SH-SY5Y (cell line): Measurements from ENCODE around the gene ALKBH2.

ENCODE experiments used
- GATA2 ChIP-seq: IDR thresholded peaks from 2 replicates; pipeline ENCODE4 v1.6.1; 2011; ENCODE audit warnings: mild to moderate bottlenecking, low read depth, low read length
- GATA3 ChIP-seq: IDR thresholded peaks from 2 replicates; pipeline ENCODE4 v1.6.1; 2011; ENCODE audit warnings: low read depth, mild to moderate bottlenecking, low read length, moderate library complexity

The ALKBH2 gene

GRCh38 chr12:109098183-109098604 is 4.9 kb upstream of the ALKBH2 start:
- TF ChIP-seq GATA3 (no peak), GATA2 (no peak)

- TF ChIP-seq GATA2 (no peak), GATA3 (no peak)
Observed at GRCh38 chr12:109097435-109098182, 4.3 kb upstream of the ALKBH2 start, which contains the start of gene UNG. Gene UNG, plus strand, starts transcription at chr12:109097597. Its CDS starts 83 bp downstream, at chr12:109097680.

DNA sequence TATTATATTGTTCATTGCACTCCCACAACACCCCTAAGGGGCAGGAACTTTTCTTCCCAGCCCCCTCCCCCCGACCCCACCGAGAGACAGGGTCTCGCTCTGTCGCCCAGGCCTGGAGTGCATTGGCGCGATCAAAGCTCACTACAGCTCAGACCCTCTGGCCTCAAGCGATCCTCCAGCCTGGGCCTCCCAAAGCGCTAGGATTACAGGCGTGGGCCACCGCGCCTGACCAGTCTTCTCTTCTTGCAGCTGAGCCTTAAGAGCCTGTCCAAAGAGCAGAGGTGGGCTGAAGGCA is 3.8 kb upstream of the ALKBH2 start:
- no peak for TF ChIP-seq GATA2
- TF ChIP-seq GATA3 = no peak

DNA sequence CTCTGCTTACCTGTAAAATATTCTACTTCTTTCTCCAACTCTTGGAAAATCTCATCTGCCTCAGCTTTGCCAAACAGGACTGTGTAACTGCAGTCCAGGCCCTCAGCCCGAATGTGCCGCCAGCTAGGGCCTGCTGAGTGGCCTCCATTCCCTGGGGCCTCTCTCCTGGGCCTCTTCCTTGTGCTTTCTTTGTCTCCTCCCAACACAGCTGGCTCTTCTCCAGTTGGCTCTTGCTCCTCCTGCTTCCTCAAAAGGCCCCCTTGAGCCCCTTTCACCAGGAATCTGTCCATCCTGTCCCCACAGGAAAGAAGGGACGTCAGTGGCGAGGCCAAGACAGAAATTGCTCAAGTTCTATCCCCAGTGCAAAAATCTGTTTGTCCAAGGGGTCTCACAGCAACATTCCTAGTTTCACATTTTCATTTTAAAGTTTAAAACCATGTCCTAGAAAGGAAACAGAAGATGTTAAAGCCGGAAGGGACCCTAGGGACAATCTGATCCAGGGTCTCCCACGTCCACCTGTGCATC is 713 bp downstream of the ALKBH2 start:
- TF ChIP-seq GATA3 (no peak), GATA2 (no peak)

DNA sequence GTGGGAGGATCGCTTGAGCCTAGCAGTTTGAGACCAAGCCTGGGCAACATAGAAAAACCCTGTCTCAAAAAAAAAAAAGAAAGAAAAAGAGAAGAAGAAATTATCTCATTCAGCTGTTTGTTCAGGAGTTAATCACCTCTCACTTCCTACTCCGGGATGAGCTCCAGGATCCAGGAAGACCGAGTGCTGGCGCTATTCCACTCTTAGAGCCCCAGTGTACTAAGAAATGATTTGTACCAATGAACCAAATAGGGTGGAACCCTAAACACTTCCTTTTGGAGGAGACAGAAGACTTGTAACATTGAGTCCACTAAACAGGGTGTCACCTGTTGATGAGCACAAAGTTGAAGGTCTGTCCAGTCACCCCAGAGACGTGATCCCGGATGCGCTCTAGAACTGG is 3.6 kb downstream of the ALKBH2 start:
- TF ChIP-seq GATA3 (no peak), GATA2 (no peak)

GRCh38 chr12:109088818-109089217 is 4.5 kb downstream of the ALKBH2 start:
- TF ChIP-seq GATA2 (no peak), GATA3 (no peak)

GRCh38 chr12:109087250-109087649 is 6.0 kb downstream of the ALKBH2 start:
- no peak for TF ChIP-seq GATA3
- no peak for TF ChIP-seq GATA2

GRCh38 chr12:109085590-109085989 is 7.7 kb downstream of the ALKBH2 start:
- TF ChIP-seq GATA3 (no peak), GATA2 (no peak)

- TF ChIP-seq GATA3 (no peak), GATA2 (no peak)
Observed at GRCh38 chr12:109084425-109084824, 8.8 kb downstream of the ALKBH2 start.

GRCh38 chr12:109082751-109083150 is 10.5 kb downstream of the ALKBH2 start:
- TF ChIP-seq GATA3 = no peak
- TF ChIP-seq GATA2 = no peak

GRCh38 chr12:109074866-109075265 is 18.4 kb downstream of the ALKBH2 start:
- no peak for TF ChIP-seq GATA3
- TF ChIP-seq GATA2 = no peak

GRCh38 chr12:109069307-109070271 is 23.7 kb downstream of the ALKBH2 start:
- TF ChIP-seq GATA3 (no peak), GATA2 (no peak)

- TF ChIP-seq GATA3 (no peak), GATA2 (no peak)
Observed at GRCh38 chr12:109065853-109066193, 27.4 kb downstream of the ALKBH2 start.

- TF ChIP-seq GATA3 (no peak), GATA2 (no peak)
Observed at GRCh38 chr12:109065154-109065852, 28.0 kb downstream of the ALKBH2 start.
